ENCODE results near the gene SNRNP48. TPM values are rescaled to one million over a fixed set of nuclear protein-coding genes. Genes with fewer than 3 reads are reported as not detected.

Gene SNRNP48
- total and polyA plus RNA-seq, 2 of the 4 experiments (the other 2 are of a cell fraction) = 5.2 to 6.2 TPM

DNA sequence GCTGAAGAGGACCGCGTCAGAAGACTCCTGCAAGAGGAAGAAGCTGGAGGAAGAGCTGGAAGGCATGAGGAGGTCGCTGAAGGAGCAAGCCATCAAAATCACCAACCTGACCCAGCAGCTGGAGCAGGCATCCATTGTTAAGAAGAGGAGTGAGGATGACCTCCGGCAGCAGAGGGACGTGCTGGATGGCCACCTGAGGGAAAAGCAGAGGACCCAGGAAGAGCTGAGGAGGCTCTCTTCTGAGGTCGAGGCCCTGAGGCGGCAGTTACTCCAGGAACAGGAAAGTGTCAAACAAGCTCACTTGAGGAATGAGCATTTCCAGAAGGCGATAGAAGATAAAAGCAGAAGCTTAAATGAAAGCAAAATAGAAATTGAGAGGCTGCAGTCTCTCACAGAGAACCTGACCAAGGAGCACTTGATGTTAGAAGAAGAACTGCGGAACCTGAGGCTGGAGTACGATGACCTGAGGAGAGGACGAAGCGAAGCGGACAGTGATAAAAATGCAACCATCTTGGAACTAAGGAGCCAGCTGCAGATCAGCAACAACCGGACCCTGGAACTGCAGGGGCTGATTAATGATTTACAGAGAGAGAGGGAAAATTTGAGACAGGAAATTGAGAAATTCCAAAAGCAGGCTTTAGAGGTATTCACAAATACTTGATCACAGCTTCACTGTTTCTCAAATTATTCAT lies 8.9 kb upstream of the SNRNP48 start:
- BruUV-seq (replicated peaks) = no TSS peak
- DNase-seq (no peak), ATAC-seq (ENCODE audit: low read depth) (no peak)
- WGBS, 2 experiments (ENCODE audit: extremely low coverage in 2 of 2, insufficient read length in 1 of 2) = 65% methylated on average over 7 of the region's 14 CpGs; no CpG with 5 or more reads in 1 of the 2 experiments
- Histone ChIP-seq H2AFZ (replicated peaks; ENCODE audit: low read length, poor library complexity) (no peak overlapping the region), H3K14ac (replicated peaks; ENCODE audit: low read depth, low read length) (no peak overlapping the region), H3K36me3 (ENCODE audit: control insufficient read depth, insufficient read depth, low read length) (peaks cover 7% of the 10 kb centered on the region), H3K9me1 (ENCODE audit: insufficient read depth, low read length) (no peaks in the 10 kb centered on the region; the same call in 1 of the 2 replicates), H4K5ac (ENCODE audit: low read depth, low read length) (no peak overlapping the region), H3K4me3 (ENCODE audit: insufficient read depth, low read depth, low read length) (no peak overlapping the region), H2BK15ac (ENCODE audit: low read depth, low read length) (no peak overlapping the region), H3K4me2 (ENCODE audit: low read depth, low read length) (no peak overlapping the region), H3K9me3 (ENCODE audit: control insufficient read depth, insufficient read depth, low read length) (no peaks in the 10 kb centered on the region), H2AK5ac (ENCODE audit: low read depth, low read length) (no peak overlapping the region), H3K18ac (ENCODE audit: low read depth, low read length) (no peak overlapping the region), H2BK5ac (ENCODE audit: low read depth, low read length, poor library complexity, severe bottlenecking) (no peak overlapping the region), H3K9ac (ENCODE audit: low read depth, low read length) (no peak overlapping the region), H3K4me1 (ENCODE audit: control insufficient read depth, insufficient read depth, low read length) (no peaks in the 10 kb centered on the region), H3K23ac (ENCODE audit: low read depth, low read length) (no peak overlapping the region), H2BK20ac (ENCODE audit: low read depth, low read length) (no peak overlapping the region), H2AK9ac (replicated peaks; ENCODE audit: low read depth, low read length, poor library complexity) (no peak overlapping the region), H4K8ac (ENCODE audit: low read depth in 2 of 2, low read length in 2 of 2) (no peak overlapping the region), H4K91ac (ENCODE audit: insufficient read depth, low read depth, low read length) (no peak overlapping the region), H4K20me1 (ENCODE audit: insufficient read depth, low read length) (no peaks in the 10 kb centered on the region), H3K27ac (ENCODE audit: insufficient read depth, low read length) (no peak overlapping the region), H3K4ac (ENCODE audit: low read depth, low read length) (no peak overlapping the region), H3K56ac (ENCODE audit: extremely low read depth, insufficient read depth, low read length) (no peak overlapping the region), H2BK120ac (ENCODE audit: low read depth, low read length) (no peak overlapping the region), H3K79me1 (ENCODE audit: low read depth in 1 of 2, low read length in 2 of 2) (no peaks in the 10 kb centered on the region), H3K27me3 (ENCODE audit: control insufficient read depth, insufficient read depth, low read length) (no peaks in the 10 kb centered on the region)
- in situ Hi-C loops (cut with MboI; ENCODE audit: low sequenced_read_pairs) (loop anchor here (10.0 kb wide), 2 partner anchors 176 to 276 kb away; no protein-coding TSS in a partner anchor), intact Hi-C loops (cut with micrococcal nuclease) (no loop called here), dilution Hi-C loops (cut with HindIII; ENCODE audit: low sequenced_read_pairs, unreplicated experiment) (no loop called here)
- ChIA-PET POLR2A (ENCODE audit: unreplicated experiment) (no interaction called here), CTCF (no interaction called here)
- TF ChIP-seq RCOR1 (IDR thresholded peaks at IDR 0.05; ENCODE audit: insufficient replicate concordance, low read length) (no peak), CHD1 (IDR thresholded peaks at IDR 0.05; ENCODE audit: low read depth, low read length) (no peak)
- TF ChIP-seq, protein P1, sequence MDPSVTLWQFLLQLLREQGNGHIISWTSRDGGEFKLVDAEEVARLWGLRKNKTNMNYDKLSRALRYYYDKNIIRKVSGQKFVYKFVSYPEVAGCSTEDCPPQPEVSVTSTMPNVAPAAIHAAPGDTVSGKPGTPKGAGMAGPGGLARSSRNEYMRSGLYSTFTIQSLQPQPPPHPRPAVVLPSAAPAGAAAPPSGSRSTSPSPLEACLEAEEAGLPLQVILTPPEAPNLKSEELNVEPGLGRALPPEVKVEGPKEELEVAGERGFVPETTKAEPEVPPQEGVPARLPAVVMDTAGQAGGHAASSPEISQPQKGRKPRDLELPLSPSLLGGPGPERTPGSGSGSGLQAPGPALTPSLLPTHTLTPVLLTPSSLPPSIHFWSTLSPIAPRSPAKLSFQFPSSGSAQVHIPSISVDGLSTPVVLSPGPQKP (IDR thresholded peaks at IDR 0.05; ENCODE audit: borderline replicate concordance, low read depth, low read length) = no peak
